ENCODE results near the gene SSR3.

SSR3 gene

DNA sequence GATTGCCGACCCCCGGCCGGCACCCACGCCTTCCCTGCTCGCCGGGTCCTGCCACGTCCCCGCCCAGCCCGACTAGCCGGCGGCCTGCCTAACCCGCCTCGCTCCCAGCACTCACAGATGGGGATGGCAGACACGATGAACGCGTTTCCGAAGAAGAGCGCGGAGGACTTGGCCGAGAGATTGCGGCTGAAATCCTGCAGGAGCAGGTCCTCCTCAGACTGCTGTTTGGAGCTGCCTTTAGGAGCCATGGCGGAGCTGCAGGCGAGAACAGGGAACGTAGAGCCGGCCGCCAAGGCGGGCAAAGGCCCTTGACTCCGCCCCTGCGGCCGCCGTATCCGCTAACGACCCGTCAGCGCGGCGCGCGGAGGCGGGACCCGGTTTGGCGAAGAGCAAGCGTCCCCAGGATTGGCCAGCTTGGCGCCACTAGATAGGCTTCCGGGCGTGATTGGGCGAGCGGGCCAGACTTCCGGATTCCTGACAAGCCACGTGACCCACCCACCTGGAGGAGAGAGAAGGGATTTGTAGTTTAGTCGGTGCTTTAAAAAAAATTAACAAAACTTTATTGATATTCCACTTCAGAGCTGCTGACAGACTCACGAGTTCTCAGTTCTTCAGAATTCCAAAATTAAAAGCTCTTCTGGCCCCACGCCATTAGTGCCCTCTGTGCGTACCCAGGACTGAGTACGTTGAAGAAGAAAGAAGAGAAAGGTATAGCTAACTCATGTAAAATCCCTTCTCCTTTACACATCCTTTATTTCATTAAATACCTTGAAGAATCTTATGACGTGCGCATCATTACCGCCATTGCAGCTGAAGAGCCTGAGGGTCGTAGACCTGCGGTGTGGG, at the start of gene SSR3:
SSR3 (minus strand) TSS at position 276 of the 846 bp plus-strand sequence; CDS start at position 248, 28 bp downstream.
- in situ Hi-C loops (cut with MboI; ENCODE audit: low sequenced_read_pairs, unreplicated experiment): no loop called here
- TF ChIP-seq CTCF (IDR thresholded peaks at IDR 0.05; ENCODE audit: borderline replicate concordance, control extremely low read depth, extremely low read depth, insufficient read depth, missing control alignments): no peak
- DNase-seq (ENCODE audit: low spot score): peak; percentile 93

GRCh38 chr3:156604064-156604641, 49.2 kb upstream of the SSR3 start:
- in situ Hi-C loops (cut with MboI; ENCODE audit: low sequenced_read_pairs, unreplicated experiment): no loop called here

GRCh38 chr3:156603379-156604017, 48.6 kb upstream of the SSR3 start:
- TF ChIP-seq CTCF (IDR thresholded peaks at IDR 0.05; ENCODE audit: borderline replicate concordance, control extremely low read depth, extremely low read depth, insufficient read depth, missing control alignments): no peak
- in situ Hi-C loops (cut with MboI; ENCODE audit: low sequenced_read_pairs, unreplicated experiment): no loop called here
- DNase-seq (ENCODE audit: low spot score): no peak

More at GRCh38 chr3:156604064-156604641, 49.2 kb upstream of the SSR3 start:
- DNase-seq (ENCODE audit: low spot score): no peak
- TF ChIP-seq CTCF (IDR thresholded peaks at IDR 0.05; ENCODE audit: borderline replicate concordance, control extremely low read depth, extremely low read depth, insufficient read depth, missing control alignments): no peak

DNA sequence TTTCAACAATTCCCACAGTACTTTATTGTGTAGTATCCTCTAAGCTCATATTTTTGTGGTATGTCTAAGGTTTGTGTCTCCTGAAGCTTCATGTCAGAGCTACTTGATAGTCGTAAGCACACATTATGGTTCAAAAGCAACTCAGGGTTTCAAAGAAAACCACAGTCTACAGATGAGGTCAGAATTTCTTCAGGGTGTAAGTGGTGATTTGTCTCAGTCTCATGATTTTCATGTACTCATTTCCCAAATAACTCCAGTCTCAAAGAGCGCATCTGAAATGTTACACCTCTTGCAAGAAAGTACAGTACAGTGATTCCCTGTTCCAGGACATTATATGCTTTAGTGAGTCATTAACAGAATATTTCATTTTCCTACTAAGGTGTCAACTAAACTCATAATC, 47.5 kb upstream of the SSR3 start:
- TF ChIP-seq CTCF (IDR thresholded peaks at IDR 0.05; ENCODE audit: borderline replicate concordance, control extremely low read depth, extremely low read depth, insufficient read depth, missing control alignments): no peak
- DNase-seq (ENCODE audit: low spot score): peak; percentile 57
- in situ Hi-C loops (cut with MboI; ENCODE audit: low sequenced_read_pairs, unreplicated experiment): no loop called here

GRCh38 chr3:156601497-156601896, 46.6 kb upstream of the SSR3 start:
- DNase-seq (ENCODE audit: low spot score): no peak
- in situ Hi-C loops (cut with MboI; ENCODE audit: low sequenced_read_pairs, unreplicated experiment): no loop called here
- TF ChIP-seq CTCF (IDR thresholded peaks at IDR 0.05; ENCODE audit: borderline replicate concordance, control extremely low read depth, extremely low read depth, insufficient read depth, missing control alignments): no peak

DNA sequence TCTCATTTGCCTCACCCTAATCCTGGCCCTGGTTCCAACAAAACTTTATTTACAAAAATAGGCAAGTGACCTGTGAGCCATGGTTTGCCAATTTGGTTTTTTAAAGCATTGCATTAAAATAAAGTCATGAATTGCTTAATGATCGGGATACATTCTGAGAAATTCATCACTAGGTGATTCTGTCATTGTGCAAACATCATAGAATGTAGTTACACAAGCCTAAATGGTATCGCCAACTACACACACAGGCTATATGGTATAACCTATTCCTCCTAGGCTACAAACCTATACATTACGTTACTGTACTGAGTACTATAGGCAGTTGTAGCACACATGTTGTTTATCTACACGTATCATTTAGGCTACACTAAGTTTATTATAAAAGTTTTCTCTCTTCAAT, 45.9 kb upstream of the SSR3 start:
- in situ Hi-C loops (cut with MboI; ENCODE audit: low sequenced_read_pairs, unreplicated experiment): no loop called here
- DNase-seq (ENCODE audit: low spot score): no peak
- TF ChIP-seq CTCF (IDR thresholded peaks at IDR 0.05; ENCODE audit: borderline replicate concordance, control extremely low read depth, extremely low read depth, insufficient read depth, missing control alignments): no peak

All from GM13976 (cell line).